HCEC 1CT (cell line): ENCODE results near the gene DACT3.
"Not testable (repeated sequence)": the region's sequence is repeated elsewhere in the genome, so short reads cannot be mapped to it uniquely, and the experiment has no call there.

Experiments used
- DNase-seq: peaks from one replicate; pipeline ENCODE4 v3.0.0-alpha.2; 2017

The DACT3 gene

GRCh38 chr19:46633130-46633529 is 27.9 kb downstream of the DACT3 start:
- DNase-seq = no peak

GRCh38 chr19:46631481-46631880 is 29.5 kb downstream of the DACT3 start:
- DNase-seq = peak; percentile 28

- DNase-seq = no peak
These were observed 30.3 kb downstream of the DACT3 start for GRCh38 chr19:46630586-46631205.

- DNase-seq = no peak
These were observed 31.4 kb downstream of the DACT3 start for GRCh38 chr19:46629546-46630025.

GRCh38 chr19:46628970-46629369 is 32.0 kb downstream of the DACT3 start:
- DNase-seq = not testable (repeated sequence)

- DNase-seq = no peak
These were observed 34.5 kb downstream of the DACT3 start for GRCh38 chr19:46626446-46626845.

GRCh38 chr19:46625731-46626130 is 35.3 kb downstream of the DACT3 start:
- no peak for DNase-seq

- peak; percentile 70 for DNase-seq
These were observed 35.9 kb downstream of the DACT3 start, which contains the start of gene PTGIR for GRCh38 chr19:46624958-46625661. Gene PTGIR, minus strand, starts transcription at chr19:46625089. Its CDS starts 864 bp downstream, at chr19:46624225.

GRCh38 chr19:46623915-46624502 is 37.0 kb downstream of the DACT3 start:
- DNase-seq = no peak

GRCh38 chr19:46622118-46622446 is 38.9 kb downstream of the DACT3 start:
- DNase-seq = no peak

- no peak for DNase-seq
These were observed 39.5 kb downstream of the DACT3 start for GRCh38 chr19:46621191-46622117.

- no peak for DNase-seq
These were observed 40.3 kb downstream of the DACT3 start for GRCh38 chr19:46620716-46621115.

- DNase-seq = no peak
These were observed 40.7 kb downstream of the DACT3 start for GRCh38 chr19:46620267-46620666.

GRCh38 chr19:46618670-46619231 is 42.2 kb downstream of the DACT3 start:
- DNase-seq = peak; percentile 21

- DNase-seq = no peak
These were observed 43.4 kb downstream of the DACT3 start for GRCh38 chr19:46617601-46618000.

- DNase-seq = peak; percentile 26
These were observed 44.2 kb downstream of the DACT3 start for GRCh38 chr19:46616631-46617322.

- DNase-seq = no peak
These were observed 45.0 kb downstream of the DACT3 start for GRCh38 chr19:46615966-46616365.

- peak; percentile 46 for DNase-seq
These were observed 46.8 kb downstream of the DACT3 start for GRCh38 chr19:46614114-46614722.

- DNase-seq = no peak
These were observed 47.5 kb downstream of the DACT3 start for GRCh38 chr19:46613525-46613924.

- DNase-seq = no peak
These were observed 49.2 kb downstream of the DACT3 start for GRCh38 chr19:46611776-46612175.
